H1 (cell line): ENCODE measurements around the gene AP5S1. TPM values are rescaled to one million over a fixed set of nuclear protein-coding genes. Genes with fewer than 3 reads are reported as not detected.

Experiments used
- BACH1 ChIP-seq: IDR thresholded peaks from 2 replicates; pipeline ENCODE4 v1.6.1; 2012; ENCODE audit warnings: low read length, improper control_type of control experiment
- EP300 ChIP-seq, 2 experiments: IDR thresholded peaks; 1 replicate in 1 of 2; 2 replicates in 1 of 2; pipeline ENCODE4 v1.6.1; 2011 to 2012; ENCODE audit warnings: low read depth in 2 of 2, low read length in 2 of 2, mild to moderate bottlenecking in 2 of 2, borderline replicate concordance in 1 of 2, inconsistent platforms in 1 of 2, moderate library complexity in 1 of 2
- GABPA ChIP-seq: IDR thresholded peaks from 2 replicates; pipeline ENCODE4 v1.6.1; 2011; ENCODE audit warnings: mild to moderate bottlenecking, low read length, moderate library complexity, borderline replicate concordance; ENCODE audit not compliant: insufficient read depth
- SAP30 ChIP-seq: fragments of 300-600 bp; sonication (generic); IDR thresholded peaks from 2 replicates; pipeline ENCODE4 v1.7.1; 2012; ENCODE audit warnings: low read length, moderate library complexity, mild to moderate bottlenecking, inconsistent platforms; ENCODE audit not compliant: insufficient read depth, insufficient replicate concordance
- SIRT6 ChIP-seq: IDR thresholded peaks from one replicate; pipeline ENCODE4 v1.7.1; 2012; ENCODE audit warnings: low read length, inconsistent platforms
- SP1 ChIP-seq: IDR thresholded peaks from 2 replicates; pipeline ENCODE4 v1.6.1; 2011; ENCODE audit warnings: low read depth, low read length
- SRF ChIP-seq: IDR thresholded peaks from 2 replicates; pipeline ENCODE4 v1.6.1; 2011; ENCODE audit warnings: mild to moderate bottlenecking, low read depth, low read length, moderate library complexity
- ZNF274 ChIP-seq: IDR thresholded peaks from 2 replicates; pipeline ENCODE4 v1.7.0; 2012; ENCODE audit warnings: low read length, borderline replicate concordance; ENCODE audit errors: extremely low read depth
- polyA plus RNA-seq, 7 experiments: library from polyadenylated mRNA; depleted of rRNA in 3 of 7; stranded (reverse) in 5 of 7; unstranded in 2 of 7; fragments of >200 nt in 5 of 7; fragments of 200-250 nt in 2 of 7; gene quantifications; 1 replicate in 5 of 7; 2 replicates in 1 of 7; 4 replicates in 1 of 7; pipeline versions ENCODE4 v1.2.1 to v1.2.3, GENCODE V29; 2011 to 2013; ENCODE audit warnings: missing spikeins in 2 of 7, mixed read lengths in 2 of 7
- total RNA-seq: library from RNA; stranded (reverse); fragmentation: NEBNext Ultra II Directional; extraction: Animal tissue kit (Norgen Biotek cat#: 25700); gene quantifications from 2 replicates; pipeline ENCODE4 v1.2.1, GENCODE V29; 2021
- TF ChIP-seq, protein P1 (sequence below): fragments of 300-600 bp; sonication (generic); IDR thresholded peaks from 2 replicates; pipeline ENCODE4 v1.7.1; 2012; ENCODE audit warnings: low read length, moderate library complexity, mild to moderate bottlenecking, inconsistent platforms; ENCODE audit not compliant: insufficient replicate concordance

The AP5S1 gene
- total and polyA plus RNA-seq, 2 of the 8 experiments (the other 6 are each of a cell fraction or from before 2014, with no cell fraction given), result 3.3 to 3.7 TPM

DNA sequence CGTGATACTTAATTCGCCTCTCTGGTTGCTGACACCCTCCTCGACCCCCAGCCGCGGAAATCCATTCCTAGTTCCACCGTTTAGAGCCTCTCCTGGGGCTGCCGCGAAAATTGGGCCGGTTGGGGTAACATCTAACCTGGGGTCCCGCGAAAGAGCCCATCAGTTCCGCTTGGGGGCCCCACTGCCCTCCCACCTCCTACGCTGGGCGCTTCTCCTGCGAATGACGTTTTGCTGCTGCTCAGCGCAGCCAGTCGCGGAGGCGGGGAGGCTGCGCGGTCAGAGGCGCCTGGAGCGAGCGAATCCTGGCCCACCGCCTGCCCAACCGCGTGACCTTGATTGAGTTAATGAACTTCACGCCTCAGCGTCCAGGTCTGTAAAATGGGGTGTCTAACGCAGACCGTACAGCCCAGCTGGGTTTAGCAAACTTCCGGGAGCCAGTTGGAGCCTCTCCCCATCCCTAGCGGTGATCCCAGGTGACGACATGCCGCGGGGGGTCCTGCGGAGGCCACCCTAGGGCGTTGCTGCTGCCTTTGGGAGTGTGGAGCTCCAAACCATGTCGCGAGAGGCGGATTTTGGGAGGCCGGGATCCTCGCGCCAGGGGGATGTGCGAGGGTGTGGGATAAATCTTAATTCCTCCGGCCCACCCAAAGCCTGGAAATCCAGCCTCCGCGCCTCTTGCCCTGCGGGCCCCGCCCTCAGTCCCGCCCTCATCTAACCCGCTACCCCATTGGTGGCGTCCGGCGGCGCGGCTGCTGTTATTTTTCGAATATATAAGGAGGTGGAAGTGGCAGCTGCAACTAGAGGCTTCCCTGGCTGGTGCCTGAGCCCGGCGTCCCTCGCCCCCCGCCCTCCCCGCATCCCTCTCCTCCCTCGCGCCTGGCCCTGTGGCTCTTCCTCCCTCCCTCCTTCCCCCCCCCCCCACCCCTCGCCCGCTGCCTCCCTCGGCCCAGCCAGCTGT is 24.6 kb upstream of the AP5S1 start, which contains the start of gene CDC25B (continued):
- TF ChIP-seq, protein P1, sequence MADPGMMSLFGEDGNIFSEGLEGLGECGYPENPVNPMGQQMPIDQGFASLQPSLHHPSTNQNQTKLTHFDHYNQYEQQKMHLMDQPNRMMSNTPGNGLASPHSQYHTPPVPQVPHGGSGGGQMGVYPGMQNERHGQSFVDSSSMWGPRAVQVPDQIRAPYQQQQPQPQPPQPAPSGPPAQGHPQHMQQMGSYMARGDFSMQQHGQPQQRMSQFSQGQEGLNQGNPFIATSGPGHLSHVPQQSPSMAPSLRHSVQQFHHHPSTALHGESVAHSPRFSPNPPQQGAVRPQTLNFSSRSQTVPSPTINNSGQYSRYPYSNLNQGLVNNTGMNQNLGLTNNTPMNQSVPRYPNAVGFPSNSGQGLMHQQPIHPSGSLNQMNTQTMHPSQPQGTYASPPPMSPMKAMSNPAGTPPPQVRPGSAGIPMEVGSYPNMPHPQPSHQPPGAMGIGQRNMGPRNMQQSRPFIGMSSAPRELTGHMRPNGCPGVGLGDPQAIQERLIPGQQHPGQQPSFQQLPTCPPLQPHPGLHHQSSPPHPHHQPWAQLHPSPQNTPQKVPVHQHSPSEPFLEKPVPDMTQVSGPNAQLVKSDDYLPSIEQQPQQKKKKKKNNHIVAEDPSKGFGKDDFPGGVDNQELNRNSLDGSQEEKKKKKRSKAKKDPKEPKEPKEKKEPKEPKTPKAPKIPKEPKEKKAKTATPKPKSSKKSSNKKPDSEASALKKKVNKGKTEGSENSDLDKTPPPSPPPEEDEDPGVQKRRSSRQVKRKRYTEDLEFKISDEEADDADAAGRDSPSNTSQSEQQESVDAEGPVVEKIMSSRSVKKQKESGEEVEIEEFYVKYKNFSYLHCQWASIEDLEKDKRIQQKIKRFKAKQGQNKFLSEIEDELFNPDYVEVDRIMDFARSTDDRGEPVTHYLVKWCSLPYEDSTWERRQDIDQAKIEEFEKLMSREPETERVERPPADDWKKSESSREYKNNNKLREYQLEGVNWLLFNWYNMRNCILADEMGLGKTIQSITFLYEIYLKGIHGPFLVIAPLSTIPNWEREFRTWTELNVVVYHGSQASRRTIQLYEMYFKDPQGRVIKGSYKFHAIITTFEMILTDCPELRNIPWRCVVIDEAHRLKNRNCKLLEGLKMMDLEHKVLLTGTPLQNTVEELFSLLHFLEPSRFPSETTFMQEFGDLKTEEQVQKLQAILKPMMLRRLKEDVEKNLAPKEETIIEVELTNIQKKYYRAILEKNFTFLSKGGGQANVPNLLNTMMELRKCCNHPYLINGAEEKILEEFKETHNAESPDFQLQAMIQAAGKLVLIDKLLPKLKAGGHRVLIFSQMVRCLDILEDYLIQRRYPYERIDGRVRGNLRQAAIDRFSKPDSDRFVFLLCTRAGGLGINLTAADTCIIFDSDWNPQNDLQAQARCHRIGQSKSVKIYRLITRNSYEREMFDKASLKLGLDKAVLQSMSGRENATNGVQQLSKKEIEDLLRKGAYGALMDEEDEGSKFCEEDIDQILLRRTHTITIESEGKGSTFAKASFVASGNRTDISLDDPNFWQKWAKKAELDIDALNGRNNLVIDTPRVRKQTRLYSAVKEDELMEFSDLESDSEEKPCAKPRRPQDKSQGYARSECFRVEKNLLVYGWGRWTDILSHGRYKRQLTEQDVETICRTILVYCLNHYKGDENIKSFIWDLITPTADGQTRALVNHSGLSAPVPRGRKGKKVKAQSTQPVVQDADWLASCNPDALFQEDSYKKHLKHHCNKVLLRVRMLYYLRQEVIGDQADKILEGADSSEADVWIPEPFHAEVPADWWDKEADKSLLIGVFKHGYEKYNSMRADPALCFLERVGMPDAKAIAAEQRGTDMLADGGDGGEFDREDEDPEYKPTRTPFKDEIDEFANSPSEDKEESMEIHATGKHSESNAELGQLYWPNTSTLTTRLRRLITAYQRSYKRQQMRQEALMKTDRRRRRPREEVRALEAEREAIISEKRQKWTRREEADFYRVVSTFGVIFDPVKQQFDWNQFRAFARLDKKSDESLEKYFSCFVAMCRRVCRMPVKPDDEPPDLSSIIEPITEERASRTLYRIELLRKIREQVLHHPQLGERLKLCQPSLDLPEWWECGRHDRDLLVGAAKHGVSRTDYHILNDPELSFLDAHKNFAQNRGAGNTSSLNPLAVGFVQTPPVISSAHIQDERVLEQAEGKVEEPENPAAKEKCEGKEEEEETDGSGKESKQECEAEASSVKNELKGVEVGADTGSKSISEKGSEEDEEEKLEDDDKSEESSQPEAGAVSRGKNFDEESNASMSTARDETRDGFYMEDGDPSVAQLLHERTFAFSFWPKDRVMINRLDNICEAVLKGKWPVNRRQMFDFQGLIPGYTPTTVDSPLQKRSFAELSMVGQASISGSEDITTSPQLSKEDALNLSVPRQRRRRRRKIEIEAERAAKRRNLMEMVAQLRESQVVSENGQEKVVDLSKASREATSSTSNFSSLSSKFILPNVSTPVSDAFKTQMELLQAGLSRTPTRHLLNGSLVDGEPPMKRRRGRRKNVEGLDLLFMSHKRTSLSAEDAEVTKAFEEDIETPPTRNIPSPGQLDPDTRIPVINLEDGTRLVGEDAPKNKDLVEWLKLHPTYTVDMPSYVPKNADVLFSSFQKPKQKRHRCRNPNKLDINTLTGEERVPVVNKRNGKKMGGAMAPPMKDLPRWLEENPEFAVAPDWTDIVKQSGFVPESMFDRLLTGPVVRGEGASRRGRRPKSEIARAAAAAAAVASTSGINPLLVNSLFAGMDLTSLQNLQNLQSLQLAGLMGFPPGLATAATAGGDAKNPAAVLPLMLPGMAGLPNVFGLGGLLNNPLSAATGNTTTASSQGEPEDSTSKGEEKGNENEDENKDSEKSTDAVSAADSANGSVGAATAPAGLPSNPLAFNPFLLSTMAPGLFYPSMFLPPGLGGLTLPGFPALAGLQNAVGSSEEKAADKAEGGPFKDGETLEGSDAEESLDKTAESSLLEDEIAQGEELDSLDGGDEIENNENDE, result no peak
- TF ChIP-seq SP1, result no peak
- TF ChIP-seq SRF, result no peak
- TF ChIP-seq ZNF274, result no peak
- TF ChIP-seq SIRT6, result no peak
- TF ChIP-seq GABPA, result no peak
- TF ChIP-seq BACH1, result no peak
- no peak for TF ChIP-seq EP300 (IDR thresholded peaks at IDR 0.05; ENCODE audit: borderline replicate concordance in 1 of 2, low read depth in 2 of 2, low read length in 2 of 2)
- TF ChIP-seq SAP30, result no peak
